HepG2 (cell line): ENCODE measurements around the gene SPINK8.

Source experiments
- GABPB1 ChIP-seq: IDR thresholded peaks from 2 replicates; pipeline ENCODE4 v1.6.1; 2016; ENCODE audit warnings: mild to moderate bottlenecking, missing genetic modification reagents, moderate library complexity, missing compliant biosample characterization
- GTF2F1 ChIP-seq: fragments of 150-350 bp; IDR thresholded peaks from 2 replicates; pipeline ENCODE4 v1.6.1; 2014; ENCODE audit warnings: low read length
- HDAC2 ChIP-seq: sonication (generic); formaldehyde crosslinking; IDR thresholded peaks from 2 replicates; pipeline ENCODE4 v1.4.0; 2020; ENCODE audit warnings: missing genetic modification reagents
- HDAC6 ChIP-seq: fragments of 200-600 bp; sonication (generic); IDR thresholded peaks from 2 replicates; pipeline ENCODE4 v1.7.0; 2017; ENCODE audit warnings: mild to moderate bottlenecking, antibody characterized with exemption, low read length, low read depth
- NFATC3 ChIP-seq: sonication (generic); formaldehyde crosslinking; IDR thresholded peaks from 2 replicates; pipeline ENCODE4 v1.5.1; 2020; ENCODE audit warnings: mild to moderate bottlenecking, missing genetic modification reagents
- SKI ChIP-seq: fragments of 450-650 bp; IDR thresholded peaks from one replicate; pipeline ENCODE4 v1.6.1; 2018; ENCODE audit warnings: mild to moderate bottlenecking; ENCODE audit not compliant: partially characterized antibody
- ZNF224 ChIP-seq: sonication (generic); formaldehyde crosslinking; IDR thresholded peaks from 2 replicates; pipeline ENCODE4 v1.5.0; 2020; ENCODE audit warnings: mild to moderate bottlenecking, missing genetic modification reagents
- ZNF670 ChIP-seq: sonication (generic); formaldehyde crosslinking; IDR thresholded peaks from 2 replicates; pipeline ENCODE4 v1.8.0; 2022; ENCODE audit warnings: mild to moderate bottlenecking, missing genetic modification reagents, borderline replicate concordance

DNA sequence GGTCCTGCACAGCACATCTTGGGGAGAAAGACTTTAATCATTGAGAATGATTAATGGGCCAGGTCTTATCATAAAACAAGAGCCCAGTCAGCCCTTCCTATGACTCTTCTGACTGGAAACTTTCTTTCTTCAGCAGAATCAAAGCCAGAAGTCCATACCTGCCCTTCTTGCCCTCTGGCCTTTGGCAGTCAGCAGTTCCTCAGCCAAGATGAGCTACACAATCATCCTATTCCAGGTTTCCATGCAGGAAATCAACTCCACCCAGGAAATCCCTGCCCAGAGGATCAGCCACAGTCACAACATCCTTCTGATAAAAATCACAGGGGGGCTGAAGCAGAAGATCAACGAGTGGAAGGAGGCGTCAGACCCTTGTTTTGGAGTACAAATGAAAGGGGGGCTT, 65.7 kb downstream of the SPINK8 start:
- TF ChIP-seq NFATC3 (CRISPR knock-in tag), result no peak
- TF ChIP-seq ZNF224 (CRISPR knock-in tag), result no peak
- TF ChIP-seq GABPB1, result no peak
- TF ChIP-seq SKI, result no peak
- TF ChIP-seq HDAC2 (CRISPR knock-in tag), result no peak
- TF ChIP-seq GTF2F1, result no peak
- TF ChIP-seq HDAC6, result no peak
- no peak for TF ChIP-seq ZNF670 (CRISPR knock-in tag)
